MM.1S (cell line): ENCODE data around the gene LYPD3.

ENCODE experiments used
- DNase-seq: peaks from one replicate; pipeline ENCODE4 v3.0.0-alpha.2; 2015
- H2AFZ ChIP-seq: fragments of 300-600 bp; sonication (generic); 2 replicates; pipeline ENCODE4 v1.6.0; 2016; ENCODE audit warnings: antibody characterized with exemption, low read length
- H3F3A ChIP-seq: fragments of 300-600 bp; sonication (generic); 2 replicates; pipeline ENCODE4 v1.6.1; 2016; ENCODE audit warnings: mild to moderate bottlenecking, antibody characterized with exemption, low read length, moderate library complexity, mixed read lengths; ENCODE audit not compliant: insufficient read depth
- H3K27ac ChIP-seq: fragments of 300-600 bp; sonication (generic); 2 replicates; pipeline ENCODE4 v1.5.1; 2016; ENCODE audit warnings: mild to moderate bottlenecking, low read length
- H3K27me3 ChIP-seq: fragments of 300-600 bp; sonication (generic); replicated peaks from 2 replicates; pipeline ENCODE4 v1.6.0; 2016; ENCODE audit warnings: low read length; ENCODE audit not compliant: insufficient read depth
- H3K36me3 ChIP-seq: fragments of 300-600 bp; sonication (generic); replicated peaks from 2 replicates; pipeline ENCODE4 v1.6.1; 2016; ENCODE audit warnings: mild to moderate bottlenecking, low read length, mixed read lengths; ENCODE audit not compliant: insufficient read depth
- H3K4me1 ChIP-seq: fragments of 300-600 bp; sonication (generic); 2 replicates; pipeline ENCODE4 v1.6.1; 2016; ENCODE audit warnings: low read length, mixed read lengths
- H3K4me2 ChIP-seq: fragments of 300-600 bp; sonication (generic); 2 replicates; pipeline ENCODE4 v1.6.0; 2016; ENCODE audit warnings: low read depth, low read length
- H3K4me3 ChIP-seq: fragments of 300-600 bp; sonication (generic); 2 replicates; pipeline ENCODE4 v1.5.1; 2016; ENCODE audit warnings: low read length, mixed read lengths
- H3K79me2 ChIP-seq: fragments of 300-600 bp; sonication (generic); 2 replicates; pipeline ENCODE4 v1.6.1; 2016; ENCODE audit warnings: mixed run types, low read length, mixed read lengths
- H3K9ac ChIP-seq: fragments of 300-600 bp; sonication (generic); 2 replicates; pipeline ENCODE4 v1.6.1; 2016; ENCODE audit warnings: low read length, mixed read lengths
- H3K9me2 ChIP-seq: fragments of 300-600 bp; sonication (generic); replicated peaks from 2 replicates; pipeline ENCODE4 v1.6.1; 2016; ENCODE audit warnings: mild to moderate bottlenecking, low read length, mixed read lengths; ENCODE audit not compliant: insufficient read depth
- H3K9me3 ChIP-seq: fragments of 300-600 bp; sonication (generic); replicated peaks from 2 replicates; pipeline ENCODE4 v1.6.1; 2016; ENCODE audit warnings: mild to moderate bottlenecking, low read length, mixed read lengths; ENCODE audit not compliant: insufficient read depth
- H4K20me1 ChIP-seq: fragments of 300-600 bp; sonication (generic); 2 replicates; pipeline ENCODE4 v1.6.1; 2016; ENCODE audit warnings: mild to moderate bottlenecking, low read length, moderate library complexity, mixed read lengths; ENCODE audit not compliant: insufficient read depth
- CTCF ChIP-seq: fragments of 300-600 bp; sonication (generic); IDR thresholded peaks from 2 replicates; pipeline ENCODE4 v1.5.1; 2016; ENCODE audit warnings: antibody characterized with exemption, low read length, mixed read lengths
- EZH2 ChIP-seq: fragments of 300-600 bp; sonication (generic); optimal IDR thresholded peaks from 2 replicates; pipeline ENCODE3; 2017; ENCODE audit warnings: low read depth, mild to moderate bottlenecking, antibody characterized with exemption, low read length, mixed read lengths
- EZH2phosphoT487 ChIP-seq: fragments of 300-600 bp; sonication (generic); IDR thresholded peaks from 2 replicates; pipeline ENCODE4 v1.6.1; 2018; ENCODE audit warnings: antibody characterized with exemption, low read length

LYPD3 gene

GRCh38 chr19:43482193-43482592, 16.8 kb upstream of the LYPD3 start:
- Histone ChIP-seq H3F3A (no peaks in the 10 kb centered on the region), H4K20me1 (no peaks in the 10 kb centered on the region), H3K4me2 (no peak overlapping the region), H3K9ac (no peak overlapping the region), H3K27ac (no peak overlapping the region), H3K36me3 (no peaks in the 10 kb centered on the region), H3K9me3 (no peaks in the 10 kb centered on the region), H3K4me1 (no peaks in the 10 kb centered on the region), H3K27me3 (no peaks in the 10 kb centered on the region), H3K9me2 (no peaks in the 10 kb centered on the region), H2AFZ (no peak overlapping the region), H3K79me2 (no peaks in the 10 kb centered on the region), H3K4me3 (no peak overlapping the region)
- no peak for DNase-seq
- TF ChIP-seq EZH2 (no peak), EZH2phosphoT487 (no peak), CTCF (no peak)

- Histone ChIP-seq H3K9ac (no peak overlapping the region), H3K4me2 (no peak overlapping the region), H2AFZ (no peak overlapping the region), H3K9me2 (no peaks in the 10 kb centered on the region), H3F3A (no peaks in the 10 kb centered on the region), H3K79me2 (no peaks in the 10 kb centered on the region), H3K4me3 (no peak overlapping the region), H3K27me3 (no peaks in the 10 kb centered on the region), H3K4me1 (no peaks in the 10 kb centered on the region), H3K36me3 (no peaks in the 10 kb centered on the region), H4K20me1 (no peaks in the 10 kb centered on the region), H3K9me3 (no peaks in the 10 kb centered on the region), H3K27ac (no peak overlapping the region)
- no peak for DNase-seq
- TF ChIP-seq EZH2phosphoT487 (no peak), CTCF (no peak), EZH2 (no peak)
Observed at GRCh38 chr19:43481701-43482100, 16.3 kb upstream of the LYPD3 start.

DNA sequence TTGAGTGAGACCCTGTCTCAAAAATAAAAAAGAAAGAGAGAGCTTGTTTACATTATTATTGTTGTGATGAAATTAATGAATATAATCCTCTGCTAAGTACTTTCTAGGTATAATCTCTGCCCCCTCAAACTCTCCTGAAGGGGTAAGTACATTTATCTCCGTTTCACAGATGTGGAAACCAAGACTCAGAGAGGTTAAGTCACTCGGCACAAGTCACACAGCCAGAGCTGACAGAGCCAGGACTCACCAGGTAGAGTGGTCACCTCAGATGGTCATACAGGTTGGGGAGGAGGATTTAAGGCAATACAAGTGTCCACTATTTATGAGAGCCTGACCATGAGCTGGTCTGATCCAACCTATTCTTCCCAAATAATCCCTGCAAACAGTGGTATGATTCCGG, 15.2 kb upstream of the LYPD3 start:
- DNase-seq, result no peak
- TF ChIP-seq EZH2 (no peak), EZH2phosphoT487 (no peak), CTCF (no peak)
- Histone ChIP-seq H3F3A (no peaks in the 10 kb centered on the region), H2AFZ (no peak overlapping the region), H3K4me2 (no peak overlapping the region), H3K9me3 (no peaks in the 10 kb centered on the region), H3K79me2 (no peaks in the 10 kb centered on the region), H3K4me1 (no peaks in the 10 kb centered on the region), H3K4me3 (no peak overlapping the region), H3K9ac (no peak overlapping the region), H3K9me2 (no peaks in the 10 kb centered on the region), H4K20me1 (no peaks in the 10 kb centered on the region), H3K27me3 (no peaks in the 10 kb centered on the region), H3K27ac (no peak overlapping the region), H3K36me3 (no peaks in the 10 kb centered on the region)
